GM18519 (cell line): ENCODE results near the gene SORL1.

Experiments
- ATAC-seq: cut with Tn5 transposase; IDR thresholded peaks from one replicate; pipeline ENCODE4 v1.9.1; 2021; ENCODE audit warnings: mild to moderate bottlenecking, moderate library complexity; ENCODE audit not compliant: unreplicated experiment, low FRiP score

The SORL1 gene

DNA sequence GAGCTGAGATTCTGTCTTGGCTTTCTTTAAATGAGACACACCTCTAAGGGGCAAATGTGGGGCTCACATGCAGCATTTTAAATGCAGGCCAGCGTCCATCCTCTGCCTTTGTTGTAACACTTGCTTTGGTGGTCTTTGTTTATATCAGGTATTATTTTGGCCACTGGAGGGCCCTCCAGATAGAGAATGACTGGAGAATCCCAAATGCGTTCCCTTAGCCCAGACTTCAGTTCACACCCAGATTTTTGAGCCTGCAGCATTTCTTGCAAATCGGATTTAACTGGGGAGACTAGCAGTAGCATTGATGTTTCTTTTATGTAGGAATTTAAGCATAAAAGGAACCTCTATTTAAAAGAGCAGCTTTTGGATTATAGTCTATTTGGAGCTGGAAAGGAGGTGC lies 200.9 kb downstream of the SORL1 start:
- no peak for ATAC-seq

DNA sequence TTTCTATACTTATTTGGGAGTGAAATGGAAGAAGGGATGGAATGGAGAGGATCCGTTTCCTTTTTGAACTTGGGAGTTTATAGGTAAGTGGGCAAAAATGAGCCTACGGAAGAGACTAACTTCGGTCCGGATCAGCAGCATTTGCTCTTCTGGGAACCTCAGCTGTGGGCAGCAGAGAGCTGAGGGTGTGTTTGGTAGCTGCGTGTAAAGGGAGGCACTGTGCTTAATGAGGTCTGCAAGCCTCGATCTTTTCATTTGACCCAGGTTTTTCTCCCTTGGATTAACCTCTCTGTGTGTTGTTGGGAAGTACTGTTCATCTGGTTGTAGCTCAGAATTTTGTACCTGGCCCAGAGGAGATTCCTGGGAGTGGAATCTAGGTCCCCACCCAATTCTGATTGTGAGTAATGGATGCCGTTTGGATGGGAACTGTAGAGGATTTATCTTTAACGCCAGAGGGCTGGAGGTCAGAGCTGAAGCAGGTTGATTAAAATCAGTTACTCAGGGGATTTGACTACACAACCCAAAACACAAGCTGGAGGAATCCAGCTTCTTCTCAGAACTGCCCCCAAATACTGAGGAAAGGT lies 202.2 kb downstream of the SORL1 start:
- ATAC-seq: no peak

DNA sequence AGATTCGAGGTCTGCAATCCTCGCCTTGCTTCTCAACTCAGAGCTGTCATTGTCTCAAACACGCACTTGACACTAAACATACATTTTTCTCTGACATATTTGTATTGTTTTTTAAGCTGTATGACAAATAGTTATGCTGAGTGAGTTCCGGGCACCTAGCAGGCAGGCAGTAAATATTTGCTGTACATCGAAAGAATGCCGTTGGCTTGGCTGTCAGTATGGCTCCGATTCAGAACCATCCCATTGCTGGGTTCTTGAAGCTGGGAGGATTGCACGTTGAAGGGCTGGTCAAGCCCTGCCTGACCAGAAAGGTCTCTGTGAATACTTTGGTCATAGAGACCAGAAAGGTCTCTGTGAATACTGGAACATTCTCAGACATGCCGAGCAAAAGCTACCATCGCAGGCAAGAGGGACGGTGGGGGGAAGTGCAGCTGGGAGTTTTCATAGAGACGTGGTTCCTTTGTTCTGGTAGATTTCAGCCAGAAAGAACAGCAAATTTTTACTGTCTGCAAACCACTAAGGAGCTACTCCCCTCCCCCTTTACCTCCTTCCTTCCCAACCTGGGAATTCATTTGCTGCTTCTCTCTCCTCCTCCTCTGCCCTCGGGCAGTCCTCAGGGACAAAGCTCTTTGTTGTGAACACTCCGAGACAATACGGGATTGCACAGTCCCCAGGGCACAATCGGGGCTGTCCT lies 202.9 kb downstream of the SORL1 start:
- ATAC-seq: no peak

DNA sequence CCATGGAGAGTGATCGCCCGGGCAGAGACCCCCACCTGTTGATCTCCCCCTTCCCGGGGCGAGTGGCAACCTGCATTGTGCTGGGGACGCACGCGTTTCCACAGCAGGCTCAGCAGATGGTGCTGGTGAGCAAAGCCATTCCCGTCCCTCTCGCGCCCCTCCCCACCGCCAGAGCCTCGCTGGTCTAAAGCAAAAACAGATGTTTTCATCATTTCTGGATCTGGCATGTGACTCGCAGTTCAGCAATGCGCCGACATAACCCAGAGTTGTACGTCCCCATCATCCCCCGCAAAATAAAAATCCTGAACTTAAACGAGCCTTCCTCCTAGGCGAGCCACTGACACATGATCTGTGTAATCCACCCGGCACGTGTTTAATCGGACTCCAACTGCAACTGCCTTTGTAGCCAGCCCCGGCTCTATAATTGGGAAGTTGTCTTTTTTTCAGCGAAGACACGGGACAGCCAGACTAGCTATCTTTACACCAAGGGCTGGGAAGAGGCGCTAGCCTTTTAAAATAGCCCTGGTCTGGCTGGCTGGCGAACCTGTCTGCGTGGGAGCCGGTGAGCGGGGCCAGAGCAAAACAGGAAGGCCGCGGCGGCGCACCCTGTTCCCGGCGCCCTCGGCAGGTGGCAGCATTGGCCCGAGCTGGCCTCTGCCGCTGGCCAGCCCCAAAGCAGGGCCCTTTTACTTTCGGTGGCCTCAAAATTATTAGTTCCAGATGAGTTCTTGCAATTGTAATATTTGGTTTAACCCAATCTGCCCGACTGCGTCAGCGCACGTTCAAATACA lies 203.6 kb downstream of the SORL1 start:
- peak; percentile 78 for ATAC-seq

DNA sequence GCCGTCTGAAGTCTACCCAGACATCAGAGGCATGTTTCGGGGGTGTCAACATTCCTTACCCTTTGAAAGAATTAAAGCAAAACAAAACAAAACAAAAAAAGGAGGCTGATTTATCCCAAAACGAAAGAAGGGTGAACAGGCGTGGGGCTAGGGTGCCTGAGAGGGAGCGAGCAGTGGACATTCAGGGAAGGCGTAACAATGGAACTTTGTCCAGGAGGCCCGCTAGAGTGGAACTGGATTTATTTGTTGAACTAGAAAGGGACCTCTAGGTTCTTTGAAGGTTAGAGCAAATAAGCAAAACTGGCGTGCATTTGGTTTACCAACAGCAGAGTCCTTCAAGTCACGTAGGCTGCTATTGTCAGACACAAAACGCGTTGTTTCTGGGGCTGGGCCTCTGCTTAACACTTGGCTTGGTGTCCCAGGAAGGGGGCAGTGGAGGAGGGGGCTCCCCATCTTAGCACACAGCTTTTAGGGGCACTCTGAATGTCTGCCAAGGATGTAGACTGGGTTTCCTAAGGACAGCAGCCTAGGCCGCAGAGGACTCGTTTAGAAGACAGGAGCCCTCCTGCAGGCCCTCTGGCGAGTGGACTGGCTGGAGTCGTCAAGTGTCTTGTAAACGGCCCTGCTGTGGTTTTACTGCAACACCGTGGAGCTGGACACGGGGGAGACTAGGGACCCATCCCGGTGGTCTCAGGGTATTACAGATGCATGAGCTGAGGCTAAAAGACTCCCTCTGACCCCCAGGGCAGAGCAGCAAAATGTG lies 204.4 kb downstream of the SORL1 start:
- ATAC-seq: no peak

DNA sequence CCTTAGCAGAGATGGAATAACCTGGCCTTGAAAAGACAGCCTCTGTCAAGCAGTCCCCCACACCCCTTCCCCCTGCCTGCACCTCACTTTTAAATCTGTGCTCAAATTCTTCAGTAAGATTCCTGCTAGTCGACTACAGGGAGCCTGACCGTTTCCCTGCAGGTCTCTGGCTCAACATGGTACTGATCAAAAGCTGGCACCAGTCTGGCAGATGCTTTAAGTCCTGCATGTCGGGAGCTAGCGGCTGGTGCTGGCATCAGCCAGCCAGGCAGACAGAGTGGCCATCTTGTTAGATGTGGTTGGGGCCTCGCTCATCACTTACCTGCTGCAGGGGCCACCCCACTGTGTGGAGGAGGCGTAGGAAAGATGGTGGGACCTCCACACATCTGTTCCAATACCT lies 205.0 kb downstream of the SORL1 start:
- ATAC-seq: no peak

DNA sequence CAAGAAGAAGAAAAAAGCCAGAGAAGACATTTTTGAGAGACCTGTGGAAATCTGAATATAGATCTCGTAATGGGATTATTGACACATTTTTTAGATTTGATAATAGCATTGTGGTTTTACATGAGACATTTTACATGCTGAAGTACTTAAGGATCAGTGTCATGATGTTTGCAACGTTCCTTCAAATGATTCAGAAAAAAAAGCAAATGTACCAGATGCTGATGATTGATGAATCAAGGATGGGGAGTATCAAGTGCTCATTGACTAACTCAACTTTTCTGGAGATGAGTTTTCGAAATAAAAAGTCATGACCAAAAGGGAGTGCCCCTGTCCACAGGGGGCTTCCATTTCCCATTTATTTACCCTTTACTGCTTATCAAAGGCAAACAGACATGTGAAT lies 207.7 kb downstream of the SORL1 start:
- ATAC-seq: no peak

DNA sequence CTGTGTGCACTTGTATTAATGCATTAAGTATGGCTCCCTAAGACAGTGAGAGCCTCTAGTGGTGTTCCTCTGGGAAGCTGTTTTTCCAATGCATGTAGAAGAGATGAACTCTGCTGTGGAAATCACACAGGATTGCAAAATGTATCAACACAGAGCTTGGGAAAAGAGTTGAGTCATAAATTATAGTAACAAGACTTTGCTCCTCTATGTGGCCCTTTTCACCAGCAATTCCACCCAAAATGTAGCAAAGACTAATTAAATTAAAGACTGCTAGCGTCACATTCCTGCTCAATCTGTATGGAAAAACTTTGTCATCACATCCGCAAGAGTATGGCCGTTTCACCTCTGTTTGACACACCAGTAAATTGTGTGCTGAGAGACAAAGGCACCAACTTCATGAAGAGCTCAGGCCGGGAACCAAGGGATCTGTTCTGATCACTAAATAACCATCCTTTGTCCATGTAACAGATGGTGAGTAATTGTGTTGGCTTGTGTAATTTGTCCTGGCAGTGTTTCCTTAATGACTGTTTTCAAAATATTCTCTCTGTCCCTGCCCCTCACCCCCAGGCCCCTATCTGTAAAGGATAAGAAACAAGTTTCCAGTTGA lies 209.9 kb downstream of the SORL1 start:
- no peak for ATAC-seq

DNA sequence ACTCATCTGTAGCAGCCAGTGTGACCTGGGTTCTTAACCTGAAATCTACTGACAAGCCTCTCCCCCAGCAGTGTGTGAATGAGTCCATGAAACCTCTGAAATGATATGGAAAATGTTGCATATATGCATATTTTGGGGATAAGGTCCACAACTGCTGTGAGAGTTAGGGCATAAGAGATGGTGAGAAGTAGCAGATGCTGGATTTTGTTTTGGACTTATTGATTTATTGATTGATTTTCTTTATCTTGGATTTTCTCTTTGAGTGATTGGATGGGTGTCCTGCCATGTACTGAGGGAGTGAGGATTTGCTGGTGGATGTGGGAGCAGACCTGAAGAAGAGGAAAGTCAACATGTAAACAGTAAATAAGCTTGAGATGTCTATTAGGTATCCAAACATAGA lies 212.0 kb downstream of the SORL1 start:
- no peak for ATAC-seq

DNA sequence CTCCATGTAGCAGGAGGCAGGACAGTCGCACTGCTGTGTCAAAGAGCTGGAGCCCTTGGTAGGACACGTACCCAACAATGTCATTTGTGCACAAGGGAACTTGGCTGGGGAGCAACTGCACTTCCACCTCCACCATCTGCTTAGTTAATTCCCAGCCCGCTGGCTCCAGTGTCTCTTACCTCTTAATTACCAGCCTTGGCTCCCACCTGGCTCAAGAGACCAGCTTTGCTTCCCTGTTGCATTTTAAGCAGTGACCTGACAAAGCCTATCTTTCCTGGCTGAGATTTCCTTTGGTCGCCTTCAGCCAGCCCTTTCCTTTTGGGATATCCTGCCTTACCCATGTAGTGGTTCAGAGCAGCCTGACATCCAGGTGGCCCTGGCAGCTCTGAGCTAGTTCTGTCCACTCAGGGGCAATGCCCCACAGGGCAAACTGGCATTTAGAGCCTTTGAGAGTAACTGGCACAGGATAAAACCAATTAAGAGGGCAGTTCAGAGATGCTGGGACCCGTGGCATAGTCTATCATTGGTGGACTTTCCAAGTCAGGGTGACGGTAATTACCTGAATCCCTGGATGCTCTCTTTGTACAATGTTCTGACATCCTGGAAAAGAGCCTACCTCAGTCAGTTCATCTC lies 213.2 kb downstream of the SORL1 start:
- no peak for ATAC-seq

DNA sequence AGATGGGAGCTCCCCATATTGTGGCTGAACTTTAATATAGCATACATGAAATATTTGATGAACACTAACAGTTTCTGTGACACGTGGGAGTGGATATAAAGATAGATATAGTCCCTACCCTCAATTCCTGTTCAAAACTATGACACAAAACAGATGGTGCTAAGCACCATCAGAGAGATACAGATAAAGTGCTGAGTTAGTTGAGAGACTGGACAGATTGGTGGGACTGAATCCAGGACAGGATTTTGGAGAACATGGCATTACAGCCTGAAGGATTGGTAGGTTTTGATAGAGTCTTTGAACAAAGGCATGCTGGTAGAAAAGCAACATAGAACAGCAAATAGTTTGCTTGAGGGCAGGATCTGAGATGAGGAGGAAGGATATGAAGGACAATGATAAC lies 215.7 kb downstream of the SORL1 start:
- no peak for ATAC-seq

DNA sequence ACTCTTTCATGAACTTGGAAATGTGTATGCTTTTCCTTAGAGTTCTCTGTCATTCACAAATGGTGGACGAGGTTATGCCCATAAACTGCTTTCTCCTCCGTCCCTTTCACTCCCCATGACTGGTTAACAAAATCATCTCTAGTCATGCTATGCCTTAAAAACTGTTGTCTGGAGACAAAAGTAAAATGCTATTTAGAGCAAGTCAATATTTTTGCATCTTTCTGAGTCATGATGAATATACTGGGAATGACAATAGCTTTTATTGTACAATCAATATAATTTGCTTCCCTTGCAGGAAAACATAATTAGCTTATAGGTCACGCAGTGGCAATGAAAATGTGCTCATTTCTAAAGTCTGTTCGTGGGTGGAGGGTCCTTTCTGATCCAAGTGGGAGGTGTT lies 217.3 kb downstream of the SORL1 start:
- no peak for ATAC-seq

DNA sequence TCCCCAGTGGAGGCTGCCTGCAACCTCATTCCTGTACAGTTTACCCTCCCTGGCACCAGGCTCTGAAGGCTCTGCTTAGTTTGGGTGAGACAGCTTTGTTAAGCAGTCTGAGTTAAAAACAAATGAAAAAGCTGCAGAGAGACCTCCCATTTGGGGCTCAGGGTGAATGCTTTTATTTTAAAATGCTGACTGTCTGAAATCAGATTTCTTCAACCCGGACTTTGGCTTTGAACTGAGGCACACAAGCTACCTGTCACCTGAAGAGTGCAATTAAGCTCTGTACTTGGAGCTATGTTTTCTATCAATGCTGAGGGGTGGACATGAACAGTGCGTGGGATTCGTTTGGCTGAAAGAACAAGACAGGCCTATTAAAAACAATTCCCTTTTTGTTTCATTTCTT lies 218.2 kb downstream of the SORL1 start:
- ATAC-seq: no peak

DNA sequence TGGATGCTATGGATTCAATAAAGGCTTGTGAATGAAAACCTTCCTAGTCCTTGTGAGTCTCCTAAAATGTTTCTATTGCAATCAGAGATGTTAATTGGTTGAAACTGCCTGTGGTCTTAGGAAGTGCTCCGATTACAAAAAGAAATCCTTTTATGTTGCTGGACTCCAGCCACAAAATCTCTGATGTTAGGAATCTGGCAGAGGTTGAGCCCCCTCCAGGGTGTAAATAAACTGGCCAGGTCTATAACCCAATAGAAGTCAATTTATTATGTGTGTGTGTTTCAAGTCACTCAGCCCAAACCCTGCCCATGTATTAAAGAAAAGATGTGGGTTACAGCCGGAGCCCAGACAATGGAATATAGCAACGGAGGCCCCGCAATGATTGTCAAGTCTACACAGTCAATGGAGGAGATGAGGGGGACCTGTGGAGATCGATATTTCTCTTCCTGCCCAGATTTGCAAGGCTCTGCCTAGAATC lies 218.7 kb downstream of the SORL1 start:
- no peak for ATAC-seq

DNA sequence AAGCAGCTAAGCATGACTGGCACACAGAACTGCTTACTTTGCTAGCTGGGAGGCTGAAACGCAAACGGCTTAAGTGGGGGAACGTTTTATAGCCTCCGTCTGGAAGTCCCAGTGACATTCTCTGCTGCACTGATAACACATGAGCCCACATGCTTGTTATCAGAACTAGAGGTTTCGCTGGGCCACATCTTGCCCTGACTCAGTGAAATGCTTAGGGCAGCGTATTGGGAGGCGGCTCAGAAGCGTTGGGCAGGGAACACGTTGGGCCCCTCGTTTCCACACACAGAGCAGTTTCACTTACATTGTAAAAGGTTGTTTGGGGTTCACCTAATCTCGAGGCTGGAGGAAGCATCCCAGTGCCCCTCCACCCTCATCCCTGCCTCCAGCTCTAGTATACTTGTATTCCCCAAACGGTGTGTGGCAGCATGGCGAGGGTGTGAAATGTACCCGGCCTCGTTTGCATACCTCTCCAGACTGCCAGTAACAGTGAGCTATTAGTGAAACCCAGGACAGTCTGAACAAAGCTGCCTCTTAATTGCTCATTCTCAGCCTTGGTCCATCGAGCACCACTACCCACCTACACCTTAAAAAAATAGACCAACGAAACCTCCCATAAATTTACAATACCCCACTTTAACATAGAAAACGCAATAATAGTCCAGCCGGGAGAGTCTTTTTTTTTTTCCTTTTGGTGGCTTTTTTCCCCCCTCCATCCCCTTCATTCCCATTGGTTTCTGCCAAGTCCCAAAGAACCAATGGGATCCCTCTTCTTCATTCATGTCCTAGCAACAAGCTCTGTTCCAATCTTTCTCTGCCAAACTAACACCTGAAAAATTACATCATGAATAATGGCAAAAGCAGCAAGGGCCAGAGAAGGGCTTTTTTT lies 219.4 kb downstream of the SORL1 start:
- no peak for ATAC-seq

DNA sequence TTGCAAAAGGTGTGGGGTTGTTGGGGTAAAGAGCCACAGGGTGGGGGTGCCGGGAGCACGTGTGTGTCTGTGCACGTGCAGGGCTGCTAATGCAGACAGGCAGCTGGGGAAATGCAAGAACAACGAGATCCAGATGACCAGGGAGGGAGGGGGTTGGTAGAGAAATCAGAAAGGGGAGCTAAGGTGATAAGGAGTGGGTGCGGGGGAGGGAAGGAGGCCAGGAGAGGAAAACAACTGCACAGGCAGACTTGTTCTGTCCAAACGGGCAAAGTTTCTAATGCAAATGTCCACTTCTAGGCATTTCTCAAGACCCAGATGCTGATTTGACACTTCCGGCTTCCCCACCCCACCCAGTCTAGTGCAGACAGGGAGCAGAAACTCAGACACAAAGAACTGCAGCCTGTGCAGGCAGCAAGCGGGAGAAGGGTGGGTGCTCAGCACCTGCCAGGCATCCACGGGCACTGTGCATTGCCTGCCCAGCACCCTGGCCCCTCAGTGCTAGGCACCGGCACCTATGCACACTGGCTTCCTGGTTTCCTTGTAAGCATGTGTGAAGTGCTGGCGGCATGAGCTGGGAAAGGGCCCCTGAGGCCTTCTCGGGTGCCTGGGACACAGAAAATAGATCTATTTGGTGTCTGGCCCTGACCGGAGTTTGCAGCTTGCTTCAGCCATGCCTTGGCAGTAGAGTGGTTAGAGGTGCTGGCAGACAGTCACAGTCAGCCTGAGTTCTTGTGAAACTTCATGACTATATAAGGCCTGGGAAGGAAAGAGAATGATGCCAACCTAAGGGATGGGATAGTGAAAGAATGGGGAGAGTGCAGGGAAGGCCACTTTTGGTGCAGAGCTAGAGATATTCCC lies 220.7 kb downstream of the SORL1 start:
- no peak for ATAC-seq

DNA sequence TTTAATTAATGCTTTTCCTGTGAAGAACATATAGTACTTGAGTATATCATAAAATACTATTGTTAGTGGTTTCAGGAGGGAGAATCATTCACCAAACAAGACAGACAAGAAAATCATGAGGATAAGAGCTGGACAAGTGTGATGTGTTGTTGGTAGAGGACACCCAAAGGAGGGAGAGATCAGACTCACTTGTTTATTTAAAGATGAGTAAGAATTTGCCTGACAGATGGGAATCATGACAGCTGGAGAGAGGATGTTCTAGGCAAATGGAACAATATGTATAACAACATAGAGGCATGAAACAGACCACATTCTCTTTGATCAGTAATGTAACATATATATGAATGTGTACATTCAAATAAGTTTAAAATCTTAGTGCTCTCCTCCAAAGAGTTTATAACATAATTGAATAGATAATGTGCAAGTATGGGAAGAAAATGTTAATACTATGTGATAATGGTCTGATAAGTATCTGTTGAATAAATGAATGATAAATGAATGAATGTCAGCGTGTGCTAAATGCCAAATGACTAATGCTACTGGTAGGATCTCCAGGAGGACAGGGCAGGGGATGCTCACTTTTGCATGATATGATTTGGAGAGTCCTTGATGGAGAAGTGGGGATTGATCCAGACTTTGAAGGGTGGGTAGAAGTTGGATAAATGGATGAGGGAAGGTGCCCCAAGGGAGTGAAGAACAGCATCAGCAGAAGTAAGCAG lies 229.6 kb downstream of the SORL1 start:
- no peak for ATAC-seq
